Sigmoid colon (tissue), 7 donors: ENCODE results near the gene CCDC178. TPM values are rescaled to one million over a fixed set of nuclear protein-coding genes. Genes with fewer than 3 reads are reported as not detected.

Source experiments
- DNase-seq: peaks from one replicate; pipeline ENCODE4 v3.0.0-alpha.2; 2019
- H3K27ac ChIP-seq, 4 donors: fragments of 200-600 bp; sonication (generic); one replicate each; pipeline ENCODE4 v1.5.1; 2016 to 2019; ENCODE audit warnings: mild to moderate bottlenecking in 1 of 4
- H3K27me3 ChIP-seq, 3 donors: fragments of 200-600 bp; sonication (generic); one replicate each; pipeline ENCODE4 v1.5.1; 2019; ENCODE audit warnings: mild to moderate bottlenecking in 1 of 3
- H3K36me3 ChIP-seq, 4 donors: fragments of 200-600 bp; sonication (generic); one replicate each; pipeline ENCODE4 v1.5.1; 2016 to 2019
- H3K4me1 ChIP-seq, 4 donors: fragments of 200-600 bp; sonication (generic); one replicate each; pipeline ENCODE4 v1.5.1; 2017 to 2019
- H3K4me3 ChIP-seq, 4 donors: fragments of 200-600 bp; sonication (generic); one replicate each; pipeline ENCODE4 v1.5.1; 2017 to 2019; ENCODE audit warnings: mild to moderate bottlenecking in 2 of 4, moderate library complexity in 1 of 4
- H3K9me3 ChIP-seq, 4 donors: fragments of 200-600 bp in 3 of 4; sonication (generic) in 3 of 4; one replicate each; pipeline versions ENCODE4 v1.5.1 to v1.6.1; 2013 to 2019
- EP300 ChIP-seq, 4 donors: sonication (generic); formaldehyde crosslinking; IDR thresholded peaks; one replicate each; pipeline ENCODE4 v1.6.1; 2017; ENCODE audit warnings: antibody characterized with exemption in 4 of 4
- POLR2A ChIP-seq, 2 donors: fragments of 450-650 bp; IDR thresholded peaks; one replicate each; pipeline ENCODE4 v1.6.1; 2016; ENCODE audit warnings: antibody characterized with exemption in 2 of 2, mild to moderate bottlenecking in 2 of 2, moderate library complexity in 2 of 2
- POLR2AphosphoS5 ChIP-seq, 4 donors: sonication (generic); formaldehyde crosslinking; IDR thresholded peaks; one replicate each; pipeline ENCODE4 v1.6.1; 2017; ENCODE audit warnings: antibody characterized with exemption in 4 of 4
- WGBS, 2 donors: extraction: QIAGEN DNeasy Blood & Tissue Kit; methylation state at CpG; one replicate each; pipeline ENCODE4 v1.1.7; 2013; 5-methylcytosine and 5-hydroxymethylcytosine counted together
- intact Hi-C: fragments of 100-400 bp; cut with DNase I; formaldehyde crosslinking; loops from one replicate; pipeline ENCODE4 v1.15.1; 2023
- polyA plus RNA-seq, 3 donors: library from polyadenylated mRNA; stranded (reverse); fragments of 200-250 nt; gene quantifications; one replicate each; pipeline ENCODE4 v1.2.3, GENCODE V29; 2013
- total RNA-seq, 4 donors: library from RNA; depleted of rRNA; stranded (reverse); fragments of >200 nt; gene quantifications; one replicate each; pipeline ENCODE4 v1.1.0, GENCODE V29; 2016
- TF ChIP-seq, protein P1 (sequence below), 4 experiments: fragments of 450-650 bp in 3 of 4; fragments of 200-600 bp in 1 of 4; IDR thresholded peaks; one replicate each; pipeline ENCODE4 v1.5.1; 2016 to 2019; ENCODE audit warnings: antibody characterized with exemption in 4 of 4, mild to moderate bottlenecking in 3 of 4, moderate library complexity in 2 of 4
- donor health status: healthy with polysubstance abuse.
- donor health status: Bipolar disorder and iron deficiency.
- donor health status: healthy.

Gene CCDC178
- total and polyA plus RNA-seq, 7 donors = under 0.01 to 1.7 (median 0.66) TPM; not detected in 2

DNA sequence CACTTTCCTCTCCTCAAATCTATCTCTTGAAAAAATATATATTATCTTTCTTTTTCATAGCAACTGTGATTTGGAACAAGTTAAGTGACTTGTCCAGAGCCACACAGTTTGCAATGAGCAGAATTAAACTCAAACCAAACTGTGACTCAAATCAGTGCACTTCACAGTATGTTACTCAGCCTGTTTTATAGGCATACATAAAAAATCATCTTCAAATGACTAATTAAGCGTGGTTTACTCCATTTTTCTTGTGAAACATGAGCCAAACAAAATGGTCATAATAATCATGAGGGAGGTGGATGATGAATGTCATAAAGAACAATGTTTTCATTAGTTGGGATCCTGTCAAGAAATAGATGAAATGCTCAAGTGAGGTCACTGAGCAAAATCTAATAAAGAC lies 6.1 kb upstream of the CCDC178 start:
- Histone ChIP-seq H3K27me3 (no peaks in the 10 kb centered on the region), H3K4me1 (no peaks in the 10 kb centered on the region), H3K27ac (no peak overlapping the region), H3K36me3 (no peaks in the 10 kb centered on the region), H3K4me3 (no peak overlapping the region), H3K9me3 (no peaks in the 10 kb centered on the region)
- TF ChIP-seq POLR2AphosphoS5 (IDR thresholded peaks at IDR 0.05) (no peak), POLR2A (IDR thresholded peaks at IDR 0.05) (no peak), EP300 (IDR thresholded peaks at IDR 0.05) (no peak)
- TF ChIP-seq, protein P1, sequence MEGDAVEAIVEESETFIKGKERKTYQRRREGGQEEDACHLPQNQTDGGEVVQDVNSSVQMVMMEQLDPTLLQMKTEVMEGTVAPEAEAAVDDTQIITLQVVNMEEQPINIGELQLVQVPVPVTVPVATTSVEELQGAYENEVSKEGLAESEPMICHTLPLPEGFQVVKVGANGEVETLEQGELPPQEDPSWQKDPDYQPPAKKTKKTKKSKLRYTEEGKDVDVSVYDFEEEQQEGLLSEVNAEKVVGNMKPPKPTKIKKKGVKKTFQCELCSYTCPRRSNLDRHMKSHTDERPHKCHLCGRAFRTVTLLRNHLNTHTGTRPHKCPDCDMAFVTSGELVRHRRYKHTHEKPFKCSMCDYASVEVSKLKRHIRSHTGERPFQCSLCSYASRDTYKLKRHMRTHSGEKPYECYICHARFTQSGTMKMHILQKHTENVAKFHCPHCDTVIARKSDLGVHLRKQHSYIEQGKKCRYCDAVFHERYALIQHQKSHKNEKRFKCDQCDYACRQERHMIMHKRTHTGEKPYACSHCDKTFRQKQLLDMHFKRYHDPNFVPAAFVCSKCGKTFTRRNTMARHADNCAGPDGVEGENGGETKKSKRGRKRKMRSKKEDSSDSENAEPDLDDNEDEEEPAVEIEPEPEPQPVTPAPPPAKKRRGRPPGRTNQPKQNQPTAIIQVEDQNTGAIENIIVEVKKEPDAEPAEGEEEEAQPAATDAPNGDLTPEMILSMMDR (IDR thresholded peaks at IDR 0.05) = no peak
- intact Hi-C loops = no loop called here
- WGBS, 2 donors = 37 to 82% methylated on average over 1 of the region's 1 CpG
- DNase-seq = no peak

DNA sequence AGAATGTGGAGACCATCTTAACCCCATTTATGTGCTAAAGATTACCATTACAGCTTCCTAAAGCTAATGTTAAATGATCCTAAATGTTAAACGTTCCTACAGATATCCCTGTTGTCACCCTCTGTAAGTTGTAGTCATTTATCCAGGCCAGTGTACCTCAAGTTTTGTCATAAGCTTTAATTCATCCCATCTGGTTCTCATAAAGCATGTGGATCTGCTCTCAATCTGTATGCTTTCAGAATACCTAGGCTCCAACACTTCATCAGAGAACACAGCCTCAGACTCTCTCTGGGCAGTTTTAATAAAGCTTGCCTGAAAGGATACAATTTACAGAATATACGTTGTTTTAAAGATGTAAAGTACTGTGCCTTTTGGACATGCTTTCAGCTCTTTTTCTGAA lies 4.2 kb upstream of the CCDC178 start:
- no peak for TF ChIP-seq EP300 (IDR thresholded peaks at IDR 0.05)
- TF ChIP-seq POLR2A (IDR thresholded peaks at IDR 0.05) = no peak
- TF ChIP-seq, protein P1 (IDR thresholded peaks at IDR 0.05) = no peak
- no peak for DNase-seq
- H3K4me3 ChIP-seq = no peak overlapping the region
- no peak overlapping the region for H3K27ac ChIP-seq
- H3K36me3 ChIP-seq = no peaks in the 10 kb centered on the region
- intact Hi-C loops = loop anchor here (5.0 kb wide), 2 partner anchors 133 to 313 kb away; partner anchors contain the start of gene ASXL3
- peaks cover 0 to 3% (median 3%) of the 10 kb centered on the region in 4 donors for H3K4me1 ChIP-seq
- no peaks in the 10 kb centered on the region for H3K9me3 ChIP-seq
- WGBS, 2 donors = 51 to 73% methylated on average over 2 of the region's 2 CpGs
- H3K27me3 ChIP-seq = no peaks in the 10 kb centered on the region

- DNase-seq = no peak
- intact Hi-C loops = no loop called here
- H3K4me1 ChIP-seq = no peaks in the 10 kb centered on the region
- no peak overlapping the region for H3K27ac ChIP-seq
- TF ChIP-seq, protein P1 (IDR thresholded peaks at IDR 0.05) = no peak
- TF ChIP-seq EP300 (IDR thresholded peaks at IDR 0.05) = no peak
- TF ChIP-seq POLR2AphosphoS5 (IDR thresholded peaks at IDR 0.05) = no peak
- TF ChIP-seq POLR2A (IDR thresholded peaks at IDR 0.05) = no peak
- 78 to 81% methylated on average over 1 of the region's 1 CpG for WGBS, 2 donors
- no peaks in the 10 kb centered on the region for H3K36me3 ChIP-seq
- no peak overlapping the region for H3K4me3 ChIP-seq
- no peaks in the 10 kb centered on the region for H3K27me3 ChIP-seq
- H3K9me3 ChIP-seq = no peaks in the 10 kb centered on the region
These were observed 7.7 kb downstream of the CCDC178 start for GRCh38 chr18:33432857-33433256.

- no peaks in the 10 kb centered on the region for H3K27me3 ChIP-seq
- TF ChIP-seq, protein P1 (IDR thresholded peaks at IDR 0.05) = no peak
- no peak for TF ChIP-seq EP300 (IDR thresholded peaks at IDR 0.05)
- TF ChIP-seq POLR2AphosphoS5 (IDR thresholded peaks at IDR 0.05) = no peak
- TF ChIP-seq POLR2A (IDR thresholded peaks at IDR 0.05) = no peak
- 66 to 84% methylated on average over 2 of the region's 2 CpGs for WGBS, 2 donors
- DNase-seq = no peak
- no peaks in the 10 kb centered on the region for H3K36me3 ChIP-seq
- H3K4me3 ChIP-seq = no peak overlapping the region
- no peaks in the 10 kb centered on the region for H3K9me3 ChIP-seq
- H3K4me1 ChIP-seq = no peaks in the 10 kb centered on the region
- H3K27ac ChIP-seq = no peak overlapping the region
- intact Hi-C loops = no loop called here
These were observed 13.0 kb downstream of the CCDC178 start for GRCh38 chr18:33427549-33427948.

DNA sequence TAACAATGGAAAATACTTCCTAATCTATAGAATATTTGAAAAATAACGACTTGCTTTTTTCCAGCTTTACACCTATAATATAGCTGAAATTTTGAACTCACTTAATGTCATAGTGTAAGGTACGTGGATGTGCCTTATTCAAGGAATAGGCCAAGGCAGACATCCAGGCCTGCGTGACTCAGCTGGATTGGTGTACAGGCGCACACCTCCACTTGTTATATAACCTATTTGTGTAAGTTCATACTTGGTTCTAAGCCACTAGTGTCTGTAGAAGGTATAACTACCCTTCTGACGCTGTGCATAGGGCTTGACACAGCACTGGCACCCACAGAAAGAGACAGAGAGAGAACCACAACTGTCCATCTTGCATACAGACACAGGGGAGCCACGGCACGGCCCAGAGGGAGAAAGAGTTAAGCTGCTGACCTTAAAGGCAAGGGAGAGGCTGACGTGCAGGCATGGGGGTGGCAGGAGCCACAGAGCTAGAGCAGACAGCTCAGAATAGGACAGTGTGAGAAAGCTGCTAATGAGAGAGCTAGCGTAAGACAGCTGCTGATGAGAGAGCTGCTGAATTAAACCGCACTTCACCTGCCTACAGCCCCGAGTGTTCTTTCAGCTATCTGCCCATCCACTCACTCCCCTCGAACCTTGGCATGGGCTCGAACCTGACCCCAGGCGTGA lies 16.1 kb downstream of the CCDC178 start:
- intact Hi-C loops = no loop called here
- TF ChIP-seq EP300 (IDR thresholded peaks at IDR 0.05) (no peak), POLR2A (IDR thresholded peaks at IDR 0.05) (no peak), POLR2AphosphoS5 (IDR thresholded peaks at IDR 0.05) (no peak)
- TF ChIP-seq, protein P1 (IDR thresholded peaks at IDR 0.05) = no peak
- no peak overlapping the region for H3K27ac ChIP-seq
- H3K36me3 ChIP-seq = no peaks in the 10 kb centered on the region
- no peak overlapping the region for H3K4me3 ChIP-seq
- WGBS, 2 donors = 80 to 83% methylated on average over 14 of the region's 14 CpGs
- H3K27me3 ChIP-seq = no peaks in the 10 kb centered on the region
- no peaks in the 10 kb centered on the region for H3K4me1 ChIP-seq
- DNase-seq = no peak
- H3K9me3 ChIP-seq = no peaks in the 10 kb centered on the region
